ENCODE measurements around the gene GIMAP6. TPM values are rescaled to one million over a fixed set of nuclear protein-coding genes. Genes with fewer than 3 reads are reported as not detected.
"Not testable (repeated sequence)": the region's sequence is repeated elsewhere in the genome, so short reads cannot be mapped to it uniquely, and the experiment has no call there.

The GIMAP6 gene
- total and polyA plus RNA-seq, 2 of the 8 experiments (the other 6 are each of a cell fraction or from before 2014, with no cell fraction given) = not detected

GRCh38 chr7:150678601-150679000 is 46.4 kb upstream of the GIMAP6 start:
- H3K4ac ChIP-seq (replicated peaks; ENCODE audit: insufficient read length, low read depth, low read length); H2BK12ac ChIP-seq (ENCODE audit: low read depth, low read length); H4K5ac ChIP-seq (ENCODE audit: insufficient read length, low read depth, low read length); H3K27me3 ChIP-seq (replicated peaks in 1 of 4; ENCODE audit: control insufficient read depth in 3 of 4, extremely low read depth in 1 of 4, insufficient read depth in 3 of 4, low read length in 3 of 4); FAIRE-seq; H2BK15ac ChIP-seq (ENCODE audit: low read length); H3K9me3 ChIP-seq (ENCODE audit: insufficient read depth in 2 of 2, low read depth in 1 of 2, low read length in 1 of 2); H2BK120ac ChIP-seq (replicated peaks; ENCODE audit: low read depth, low read length); H2AFZ ChIP-seq (ENCODE audit: low read length); H4K8ac ChIP-seq (ENCODE audit: extremely low read depth, insufficient read depth, low read length); H4K20me1 ChIP-seq (replicated peaks in 1 of 2; ENCODE audit: control insufficient read depth in 1 of 2, insufficient read depth in 2 of 2, low read length in 2 of 2); H2AK5ac ChIP-seq (ENCODE audit: low read depth, low read length); H2BK20ac ChIP-seq (ENCODE audit: low read length); H3K9ac ChIP-seq (replicated peaks in 1 of 4; ENCODE audit: extremely low read depth in 1 of 4, low read depth in 3 of 4, low read length in 3 of 4); H3K23me2 ChIP-seq (ENCODE audit: low read depth, low read length); POLR2A ChIA-PET (ENCODE audit: partially characterized antibody); H3K4me3 ChIP-seq (ENCODE audit: extremely low read depth in 1 of 4, insufficient read depth in 2 of 4, low read depth in 3 of 4, low read length in 4 of 4); H2BK5ac ChIP-seq (ENCODE audit: low read depth, low read length); H3K4me2 ChIP-seq (ENCODE audit: insufficient read depth in 1 of 2, low read depth in 2 of 2, low read length in 2 of 2); H3K79me1 ChIP-seq (ENCODE audit: low read depth, low read length); H3K27ac ChIP-seq (ENCODE audit: low read depth, low read length); H3K23ac ChIP-seq (ENCODE audit: insufficient read length); H3K4me1 ChIP-seq (replicated peaks in 1 of 4; ENCODE audit: control insufficient read depth in 3 of 4, insufficient read depth in 4 of 4, low read length in 3 of 4); H3K56ac ChIP-seq (replicated peaks; ENCODE audit: insufficient read length, low read depth, low read length); H3K18ac ChIP-seq (ENCODE audit: extremely low read depth, low read length); H4K91ac ChIP-seq (replicated peaks; ENCODE audit: insufficient read length, low read length); H3K79me2 ChIP-seq (ENCODE audit: control insufficient read depth in 1 of 2, insufficient read depth in 2 of 2, low read length in 2 of 2); H3K36me3 ChIP-seq (ENCODE audit: control insufficient read depth in 2 of 4, insufficient read depth in 4 of 4, low read length in 3 of 4); DNase-seq (ENCODE audit: low read depth in 1 of 2, low spot score in 2 of 2); H3K14ac ChIP-seq (ENCODE audit: insufficient read length): not testable (repeated sequence)
- CTCF ChIA-PET (ENCODE audit: partially characterized antibody) = interaction anchor here (1.0 kb wide), 1 partner anchor 14 kb away, joined by 4 read pairs; no protein-coding TSS in a partner anchor
- WGBS, 2 experiments (ENCODE audit: extremely low coverage in 1 of 2, insufficient coverage in 1 of 2, insufficient read length in 1 of 2, insufficient replicate concordance in 2 of 2, low coverage in 1 of 2, low lambda C conversion rate in 2 of 2, missing lambda C conversion rate in 1 of 2) = 85% methylated on average over 11 of the region's 11 CpGs; no CpG with 5 or more reads in 1 of the 2 experiments

GRCh38 chr7:150676854-150677253 is 44.7 kb upstream of the GIMAP6 start:
- H3K4me3 ChIP-seq (ENCODE audit: extremely low read depth in 1 of 4, insufficient read depth in 2 of 4, low read depth in 3 of 4, low read length in 4 of 4); H2AFZ ChIP-seq (ENCODE audit: low read length); H3K9me3 ChIP-seq (ENCODE audit: insufficient read depth in 2 of 2, low read depth in 1 of 2, low read length in 1 of 2); H3K18ac ChIP-seq (ENCODE audit: extremely low read depth, low read length); H2BK12ac ChIP-seq (ENCODE audit: low read depth, low read length); H2BK5ac ChIP-seq (ENCODE audit: low read depth, low read length); H3K79me1 ChIP-seq (ENCODE audit: low read depth, low read length); H3K4ac ChIP-seq (replicated peaks; ENCODE audit: insufficient read length, low read depth, low read length); H3K14ac ChIP-seq (ENCODE audit: insufficient read length); H2AK5ac ChIP-seq (ENCODE audit: low read depth, low read length); H3K4me2 ChIP-seq (ENCODE audit: insufficient read depth in 1 of 2, low read depth in 2 of 2, low read length in 2 of 2); H3K36me3 ChIP-seq (ENCODE audit: control insufficient read depth in 2 of 4, insufficient read depth in 4 of 4, low read length in 3 of 4); H3K9ac ChIP-seq (replicated peaks in 1 of 4; ENCODE audit: extremely low read depth in 1 of 4, low read depth in 3 of 4, low read length in 3 of 4); H3K23ac ChIP-seq (ENCODE audit: insufficient read length); H3K79me2 ChIP-seq (ENCODE audit: control insufficient read depth in 1 of 2, insufficient read depth in 2 of 2, low read length in 2 of 2); H4K20me1 ChIP-seq (replicated peaks in 1 of 2; ENCODE audit: control insufficient read depth in 1 of 2, insufficient read depth in 2 of 2, low read length in 2 of 2); H4K8ac ChIP-seq (ENCODE audit: extremely low read depth, insufficient read depth, low read length); H3K56ac ChIP-seq (replicated peaks; ENCODE audit: insufficient read length, low read depth, low read length); DNase-seq (ENCODE audit: low read depth in 1 of 2, low spot score in 2 of 2); H3K27me3 ChIP-seq (replicated peaks in 1 of 4; ENCODE audit: control insufficient read depth in 3 of 4, extremely low read depth in 1 of 4, insufficient read depth in 3 of 4, low read length in 3 of 4); H3K23me2 ChIP-seq (ENCODE audit: low read depth, low read length); H2BK120ac ChIP-seq (replicated peaks; ENCODE audit: low read depth, low read length); FAIRE-seq; H2BK15ac ChIP-seq (ENCODE audit: low read length); H3K27ac ChIP-seq (ENCODE audit: low read depth, low read length); H4K5ac ChIP-seq (ENCODE audit: insufficient read length, low read depth, low read length); POLR2A ChIA-PET (ENCODE audit: partially characterized antibody); H3K4me1 ChIP-seq (replicated peaks in 1 of 4; ENCODE audit: control insufficient read depth in 3 of 4, insufficient read depth in 4 of 4, low read length in 3 of 4); CTCF ChIA-PET (ENCODE audit: partially characterized antibody); H2BK20ac ChIP-seq (ENCODE audit: low read length); H4K91ac ChIP-seq (replicated peaks; ENCODE audit: insufficient read length, low read length): not testable (repeated sequence)
- WGBS, 2 experiments (ENCODE audit: extremely low coverage in 1 of 2, insufficient coverage in 1 of 2, insufficient read length in 1 of 2, insufficient replicate concordance in 2 of 2, low coverage in 1 of 2, low lambda C conversion rate in 2 of 2, missing lambda C conversion rate in 1 of 2) = 86% methylated on average over 3 of the region's 3 CpGs; no CpG with 5 or more reads in 1 of the 2 experiments

All from H1 (cell line).